HG02571 (cell line): ENCODE data around the gene TDRD1.
A peak's percentile ranks its signal among the peaks of the same experiment; 100 is the strongest.
"Not testable (repeated sequence)": the region's sequence is repeated elsewhere in the genome, so short reads cannot be mapped to it uniquely, and the experiment has no call there.

Experiments used
- ATAC-seq: cut with Tn5 transposase; IDR thresholded peaks from one replicate; pipeline ENCODE4 v1.9.1; 2021; ENCODE audit warnings: mild to moderate bottlenecking, moderate library complexity; ENCODE audit not compliant: unreplicated experiment

TDRD1 gene, protein sequence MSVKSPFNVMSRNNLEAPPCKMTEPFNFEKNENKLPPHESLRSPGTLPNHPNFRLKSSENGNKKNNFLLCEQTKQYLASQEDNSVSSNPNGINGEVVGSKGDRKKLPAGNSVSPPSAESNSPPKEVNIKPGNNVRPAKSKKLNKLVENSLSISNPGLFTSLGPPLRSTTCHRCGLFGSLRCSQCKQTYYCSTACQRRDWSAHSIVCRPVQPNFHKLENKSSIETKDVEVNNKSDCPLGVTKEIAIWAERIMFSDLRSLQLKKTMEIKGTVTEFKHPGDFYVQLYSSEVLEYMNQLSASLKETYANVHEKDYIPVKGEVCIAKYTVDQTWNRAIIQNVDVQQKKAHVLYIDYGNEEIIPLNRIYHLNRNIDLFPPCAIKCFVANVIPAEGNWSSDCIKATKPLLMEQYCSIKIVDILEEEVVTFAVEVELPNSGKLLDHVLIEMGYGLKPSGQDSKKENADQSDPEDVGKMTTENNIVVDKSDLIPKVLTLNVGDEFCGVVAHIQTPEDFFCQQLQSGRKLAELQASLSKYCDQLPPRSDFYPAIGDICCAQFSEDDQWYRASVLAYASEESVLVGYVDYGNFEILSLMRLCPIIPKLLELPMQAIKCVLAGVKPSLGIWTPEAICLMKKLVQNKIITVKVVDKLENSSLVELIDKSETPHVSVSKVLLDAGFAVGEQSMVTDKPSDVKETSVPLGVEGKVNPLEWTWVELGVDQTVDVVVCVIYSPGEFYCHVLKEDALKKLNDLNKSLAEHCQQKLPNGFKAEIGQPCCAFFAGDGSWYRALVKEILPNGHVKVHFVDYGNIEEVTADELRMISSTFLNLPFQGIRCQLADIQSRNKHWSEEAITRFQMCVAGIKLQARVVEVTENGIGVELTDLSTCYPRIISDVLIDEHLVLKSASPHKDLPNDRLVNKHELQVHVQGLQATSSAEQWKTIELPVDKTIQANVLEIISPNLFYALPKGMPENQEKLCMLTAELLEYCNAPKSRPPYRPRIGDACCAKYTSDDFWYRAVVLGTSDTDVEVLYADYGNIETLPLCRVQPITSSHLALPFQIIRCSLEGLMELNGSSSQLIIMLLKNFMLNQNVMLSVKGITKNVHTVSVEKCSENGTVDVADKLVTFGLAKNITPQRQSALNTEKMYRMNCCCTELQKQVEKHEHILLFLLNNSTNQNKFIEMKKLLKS

DNA sequence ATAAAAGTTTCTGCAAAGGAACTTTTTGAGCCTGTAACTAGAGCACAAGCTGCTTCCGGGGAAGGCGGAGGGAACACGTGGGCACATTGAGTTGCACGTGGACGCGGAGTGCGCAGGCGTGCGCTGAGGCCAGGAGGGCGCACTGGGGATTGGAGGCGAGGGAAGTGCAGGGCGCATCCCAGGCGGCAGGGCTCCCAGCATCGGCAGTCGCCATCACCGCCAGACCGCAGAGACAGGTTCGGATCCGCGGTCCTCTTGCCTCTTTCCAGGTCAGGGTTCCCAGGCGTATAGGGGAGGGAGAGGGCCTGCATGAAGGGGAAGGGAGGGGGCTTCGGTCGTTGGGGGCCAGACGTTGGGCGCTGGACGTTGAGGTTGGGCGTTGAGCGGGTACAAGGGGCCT, at the start of gene TDRD1:
TSS of gene TDRD1 (plus strand) at position 206 of the 400 bp plus-strand sequence. CDS start 8,479 bp downstream, outside the sequence.
- ATAC-seq: no peak

GRCh38 chr10:114131094-114131493, 48.1 kb upstream of the TDRD1 start:
- ATAC-seq: no peak

GRCh38 chr10:114135476-114135875, 43.7 kb upstream of the TDRD1 start:
- ATAC-seq: no peak

DNA sequence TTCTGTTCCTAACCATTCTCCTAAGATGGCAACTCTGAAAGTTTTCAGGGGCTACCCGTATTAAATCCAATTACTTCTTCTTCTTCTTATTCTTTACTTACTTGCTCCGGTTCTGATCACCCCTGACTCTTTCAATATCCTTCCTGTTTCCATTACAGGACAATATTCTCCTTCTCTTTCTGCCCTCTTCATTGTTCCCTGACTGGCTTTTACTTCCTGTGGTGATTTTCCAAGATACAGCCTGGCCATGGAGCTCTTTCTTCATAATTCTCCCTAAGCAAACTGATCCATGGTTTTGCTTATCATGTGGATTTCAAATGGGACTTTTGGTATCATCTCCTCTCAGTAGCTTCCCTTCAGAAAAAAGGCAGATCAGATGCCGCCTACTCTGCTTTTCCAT, 40.6 kb upstream of the TDRD1 start:
- no peak for ATAC-seq

DNA sequence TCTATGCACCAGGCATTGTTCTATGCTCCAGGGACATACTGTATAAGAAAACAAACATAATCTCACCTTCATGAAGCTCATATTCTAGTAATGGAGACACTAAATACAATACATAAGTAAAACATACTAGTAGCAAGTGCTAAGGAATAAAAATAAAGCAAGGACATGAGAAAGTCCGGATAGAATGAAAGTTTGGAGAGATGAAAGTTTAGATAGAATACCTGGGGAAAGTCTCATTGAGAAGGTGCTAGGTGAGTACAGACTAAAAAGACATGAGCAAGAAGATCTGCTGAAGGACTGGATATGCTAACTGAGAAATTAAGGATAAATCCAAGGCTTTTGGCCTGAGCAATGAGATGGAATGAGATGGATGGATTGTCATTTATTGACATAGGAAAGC, 39.1 kb upstream of the TDRD1 start:
- ATAC-seq: no peak

GRCh38 chr10:114140827-114141226, 38.3 kb upstream of the TDRD1 start:
- ATAC-seq: not testable (repeated sequence)

DNA sequence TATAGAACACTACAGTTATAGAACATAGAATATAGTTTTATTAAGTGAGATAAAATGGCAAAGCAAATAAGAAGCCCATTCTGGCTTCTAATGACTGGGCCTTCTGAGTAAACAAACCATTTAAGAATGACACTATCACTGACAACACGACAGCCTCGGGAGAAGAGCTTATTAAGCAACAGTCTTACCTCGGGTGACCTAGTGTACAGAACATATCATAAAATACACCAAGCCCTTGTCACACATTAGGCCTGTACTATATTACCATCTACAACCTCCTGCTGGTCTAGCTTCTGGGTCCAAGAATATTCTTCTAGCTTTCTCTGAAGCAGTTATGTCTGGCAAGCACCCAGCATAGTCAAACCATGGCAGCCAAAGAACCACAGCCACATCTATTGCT, 37.1 kb upstream of the TDRD1 start:
- no peak for ATAC-seq

DNA sequence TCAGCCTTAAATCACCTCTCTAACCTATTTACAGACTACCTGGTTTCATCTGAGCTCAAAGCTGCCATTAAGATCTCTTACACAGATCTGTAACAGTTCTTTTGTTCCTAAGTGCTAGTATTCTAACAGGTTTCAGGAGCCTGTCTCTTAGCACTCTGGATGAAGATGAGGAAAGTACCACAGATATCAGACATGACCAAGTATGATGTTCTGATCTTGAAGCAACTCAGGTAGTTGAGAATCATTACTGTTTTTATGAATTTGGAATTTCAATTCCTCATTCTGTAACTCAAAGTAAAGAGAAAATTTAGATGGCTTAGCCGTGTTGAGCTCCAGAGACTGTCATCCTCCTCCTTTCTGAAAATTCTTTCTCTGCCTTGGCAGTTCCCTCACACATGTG, 36.0 kb upstream of the TDRD1 start:
- ATAC-seq: no peak

DNA sequence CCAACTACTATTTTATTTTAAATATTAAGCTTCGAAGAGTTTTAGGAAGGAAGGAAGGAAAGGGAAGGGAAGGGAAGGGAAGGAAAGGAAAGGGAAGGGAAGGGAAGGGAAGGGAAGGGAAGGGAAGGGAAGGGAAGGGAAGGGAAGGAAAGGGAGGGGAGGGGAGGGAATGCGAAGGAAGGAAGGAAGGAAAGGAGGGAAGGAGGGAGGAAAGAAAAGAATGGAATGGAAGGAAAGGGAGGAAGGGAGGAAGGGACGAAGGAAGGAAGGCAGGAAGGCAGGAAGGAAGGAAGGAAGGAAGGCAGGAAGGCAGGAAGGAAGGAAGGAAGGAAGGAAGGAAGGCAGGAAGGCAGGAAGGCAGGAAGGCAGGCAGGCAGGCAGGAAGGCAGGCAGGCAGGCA, 29.7 kb upstream of the TDRD1 start:
- not testable (repeated sequence) for ATAC-seq

DNA sequence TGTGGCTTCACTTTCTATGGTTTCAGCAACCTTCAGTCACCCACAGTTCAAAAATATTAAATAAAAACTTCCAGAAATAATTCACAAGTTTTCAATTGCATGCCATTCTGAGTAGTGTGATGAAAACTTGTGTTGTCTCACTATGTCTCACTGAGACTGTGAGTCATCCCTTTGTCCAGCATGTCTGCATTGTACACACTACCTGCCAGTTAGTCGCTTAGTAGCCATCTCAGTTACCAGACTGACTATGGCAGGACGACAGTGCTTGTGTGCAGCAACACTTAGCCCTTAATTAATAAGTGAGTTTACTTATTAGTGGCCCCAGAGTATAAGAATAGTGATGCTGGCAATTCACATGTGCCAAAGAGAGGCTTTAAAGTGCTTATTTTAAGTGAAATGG, 27.7 kb upstream of the TDRD1 start:
- ATAC-seq: no peak

GRCh38 chr10:114151892-114152291, 27.3 kb upstream of the TDRD1 start:
- ATAC-seq: no peak

- no peak for ATAC-seq
Measured at GRCh38 chr10:114157912-114158311, 21.2 kb upstream of the TDRD1 start.

DNA sequence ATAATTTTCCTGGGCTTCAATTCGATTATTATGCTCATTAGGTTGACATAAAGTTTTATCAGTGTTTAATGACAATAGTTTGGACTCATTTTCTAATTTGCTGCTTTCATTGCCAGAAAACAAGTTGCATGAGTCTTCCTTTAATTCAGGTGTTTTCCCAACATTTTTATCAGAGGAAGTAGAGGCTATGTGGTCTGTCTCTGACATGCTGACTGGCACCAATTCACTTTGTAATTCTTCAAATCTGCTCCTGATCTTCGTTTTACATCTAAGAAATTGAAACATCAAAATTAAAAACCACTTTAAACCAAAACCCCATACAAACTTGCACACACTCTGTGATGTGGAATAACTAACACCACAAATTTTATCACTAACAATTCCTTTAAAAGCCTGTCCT, 16.1 kb upstream of the TDRD1 start:
- no peak for ATAC-seq

GRCh38 chr10:114166043-114166442, 13.1 kb upstream of the TDRD1 start:
- ATAC-seq: no peak

DNA sequence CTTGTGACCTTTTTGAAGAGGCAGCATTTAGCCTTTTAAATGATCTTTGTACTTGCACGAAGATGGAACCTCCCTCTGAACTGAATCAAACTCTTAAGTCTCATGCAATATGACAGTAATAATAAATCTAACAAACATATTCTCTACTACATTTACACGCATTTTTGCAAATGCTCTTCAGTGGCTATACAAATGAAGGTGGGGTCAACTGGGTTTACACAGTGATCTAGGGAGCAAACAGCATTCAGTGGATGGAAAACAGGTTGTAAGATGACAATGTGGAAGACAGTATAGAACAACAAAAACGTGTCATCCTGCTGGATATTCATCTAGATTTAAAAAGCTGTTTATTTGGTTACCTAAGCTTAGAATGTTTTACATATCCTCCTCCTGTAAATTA, 12.7 kb upstream of the TDRD1 start:
- no peak for ATAC-seq

GRCh38 chr10:114167985-114168384, 11.2 kb upstream of the TDRD1 start:
- no peak for ATAC-seq

DNA sequence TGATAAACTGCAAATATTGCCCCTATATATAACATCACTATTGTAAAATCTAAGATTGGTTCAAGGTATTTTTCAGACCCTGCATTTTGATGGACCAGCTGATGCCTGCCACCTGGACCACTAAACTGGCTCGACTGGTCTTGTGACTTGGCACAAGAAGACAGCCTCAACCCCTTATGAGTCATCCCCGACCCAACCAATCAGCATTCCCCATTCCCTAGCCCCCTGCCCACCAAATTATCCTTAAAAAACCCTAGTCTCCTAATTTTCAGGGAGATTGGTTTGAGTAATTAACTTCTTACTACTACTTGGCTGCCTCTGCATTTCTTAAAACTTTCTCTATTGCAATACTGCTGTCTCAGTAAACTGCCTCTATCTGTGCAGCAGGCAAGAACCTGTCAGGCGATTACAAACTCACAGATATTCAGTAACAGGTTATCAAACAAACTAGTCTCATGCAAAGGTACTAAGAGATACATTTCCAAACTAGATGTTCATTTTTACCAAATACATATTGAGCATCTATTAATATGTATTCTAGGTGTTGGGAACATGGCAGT, 10.6 kb upstream of the TDRD1 start:
- no peak for ATAC-seq

DNA sequence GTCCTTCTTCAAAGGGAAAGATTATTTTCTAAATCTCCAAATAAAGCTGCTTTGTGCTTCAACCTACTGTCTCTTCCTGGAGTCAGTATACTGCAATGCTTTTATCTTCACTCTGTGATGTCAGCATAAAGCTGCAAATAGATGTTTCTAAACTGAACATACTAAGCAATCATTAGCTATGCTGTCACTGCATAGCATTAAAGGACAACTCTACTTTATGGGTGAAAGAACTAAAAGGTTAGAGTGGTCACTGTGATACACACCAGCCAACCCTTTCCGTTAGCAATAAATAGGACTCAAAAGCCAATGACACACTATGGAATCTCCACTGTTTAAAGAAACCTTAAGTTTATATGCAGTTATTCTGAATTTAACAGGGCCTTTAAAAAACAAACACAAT, 6.9 kb upstream of the TDRD1 start:
- no peak for ATAC-seq

DNA sequence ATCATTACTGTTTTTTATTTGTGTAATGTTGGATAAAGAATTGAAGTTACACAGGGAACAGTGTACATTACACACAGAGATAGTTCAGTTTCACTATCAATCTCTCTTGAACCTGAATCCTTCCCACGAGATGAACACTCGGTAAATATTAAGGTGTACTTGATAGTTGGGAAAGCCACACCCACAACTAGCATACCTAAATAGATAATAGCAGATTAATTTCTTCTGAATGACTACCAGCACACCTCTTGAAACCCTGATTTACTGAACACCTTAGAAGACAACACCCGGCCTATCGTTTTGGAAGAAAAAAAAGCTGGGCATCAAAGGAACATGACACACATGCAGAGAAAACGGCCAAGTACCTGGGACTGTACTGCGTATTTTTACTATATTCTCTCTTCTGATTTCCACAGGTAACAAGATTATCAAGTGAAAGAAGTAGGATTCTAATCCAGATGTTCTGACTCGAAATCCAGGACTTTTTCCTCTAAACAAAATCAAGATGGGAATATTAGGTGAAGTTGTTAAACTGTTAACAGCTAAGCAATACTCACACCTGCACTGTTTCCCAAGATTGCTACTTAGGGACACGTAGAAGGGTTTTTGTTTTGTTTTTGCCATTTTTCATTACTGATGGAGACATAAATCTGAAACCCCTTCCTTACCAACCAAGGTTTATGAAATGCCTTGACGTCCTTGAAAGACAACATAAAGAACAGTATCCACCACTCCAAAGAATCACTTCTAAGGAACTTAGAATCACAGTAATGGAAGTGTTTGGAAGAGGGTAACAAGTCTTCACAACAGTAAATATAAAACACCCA, 6.2 kb upstream of the TDRD1 start:
- no peak for ATAC-seq

GRCh38 chr10:114173603-114173920, 5.6 kb upstream of the TDRD1 start:
- ATAC-seq: peak; percentile 2
